ENCODE data around the gene CD6. TPM values are rescaled to one million over a fixed set of nuclear protein-coding genes. Genes with fewer than 3 reads are reported as not detected.

The CD6 gene
- total RNA-seq, 2 experiments from 2014 or later: 286 to 377 TPM

- Mint-ChIP-seq H3K27ac (peak overlapping the region; percentile 33), H3K27me3 (no peaks in the 10 kb centered on the region), H3K4me3 (no peak overlapping the region), H3K36me3 (ENCODE audit: low read depth) (peaks cover 75% of the 10 kb centered on the region), H3K4me1 (peaks cover 89% of the 10 kb centered on the region), H3K9me3 (ENCODE audit: low read depth) (no peaks in the 10 kb centered on the region)
- POLR2A ChIA-PET: no interaction called here
- intact Hi-C loops (cut with DNase I, micrococcal nuclease): no loop called here
- CTCF ChIA-PET: interaction anchor here (1.0 kb wide), 1 partner anchor 9 kb away, joined by 4 read pairs; no protein-coding TSS in a partner anchor
- DNase-seq (no peak), ATAC-seq (no peak)
These were observed 61.3 kb downstream of the CD6 start for GRCh38 chr11:61032824-61033223.

- ChIA-PET CTCF (interaction anchor here (1.0 kb wide), 1 partner anchor 9 kb away, joined by 4 read pairs; no protein-coding TSS in a partner anchor), POLR2A (no interaction called here)
- ATAC-seq (no peak), DNase-seq (peak; percentile 3)
- no peak overlapping the region for H3K27ac Mint-ChIP-seq
- H3K36me3 Mint-ChIP-seq (ENCODE audit: low read depth): peaks cover 71% of the 10 kb centered on the region
- H3K4me3 Mint-ChIP-seq: no peak overlapping the region
- no peaks in the 10 kb centered on the region for H3K27me3 Mint-ChIP-seq
- H3K4me1 Mint-ChIP-seq: peaks cover 89% of the 10 kb centered on the region
- H3K9me3 Mint-ChIP-seq (ENCODE audit: low read depth): no peaks in the 10 kb centered on the region
- intact Hi-C loops (cut with DNase I, micrococcal nuclease): no loop called here
These were observed 61.9 kb downstream of the CD6 start for GRCh38 chr11:61033417-61033816.

- CTCF ChIA-PET: no interaction called here
- Mint-ChIP-seq H3K36me3 (ENCODE audit: low read depth) (peaks cover 71% of the 10 kb centered on the region), H3K27me3 (no peaks in the 10 kb centered on the region), H3K4me3 (no peak overlapping the region), H3K4me1 (peaks cover 89% of the 10 kb centered on the region), H3K9me3 (ENCODE audit: low read depth) (no peaks in the 10 kb centered on the region), H3K27ac (no peak overlapping the region)
- POLR2A ChIA-PET: no interaction called here
- DNase-seq (peak; percentile 0), ATAC-seq (no peak)
- intact Hi-C loops (cut with DNase I, micrococcal nuclease): no loop called here
These were observed 62.6 kb downstream of the CD6 start for GRCh38 chr11:61034111-61034510.

- H3K4me1 Mint-ChIP-seq: peaks cover 86% of the 10 kb centered on the region
- DNase-seq (peak; percentile 26), ATAC-seq (no peak)
- H3K27me3 Mint-ChIP-seq: no peaks in the 10 kb centered on the region
- peak overlapping the region; percentile 30 for H3K4me3 Mint-ChIP-seq
- POLR2A ChIA-PET: no interaction called here
- CTCF ChIA-PET: no interaction called here
- peaks cover 70% of the 10 kb centered on the region for H3K36me3 Mint-ChIP-seq (ENCODE audit: low read depth)
- H3K9me3 Mint-ChIP-seq (ENCODE audit: low read depth): no peaks in the 10 kb centered on the region
- H3K27ac Mint-ChIP-seq: peak overlapping the region; percentile 90
- intact Hi-C loops (cut with DNase I, micrococcal nuclease): no loop called here
These were observed 63.4 kb downstream of the CD6 start for GRCh38 chr11:61034704-61035525.

GRCh38 chr11:61035526-61035835 is 64.0 kb downstream of the CD6 start:
- H3K36me3 Mint-ChIP-seq (ENCODE audit: low read depth): peaks cover 70% of the 10 kb centered on the region
- ChIA-PET CTCF (interaction anchor here (0.7 kb wide), 1 partner anchor 13 kb away, joined by 3 read pairs; no protein-coding TSS in a partner anchor), POLR2A (no interaction called here)
- H3K4me1 Mint-ChIP-seq: peaks cover 86% of the 10 kb centered on the region
- no peaks in the 10 kb centered on the region for H3K9me3 Mint-ChIP-seq (ENCODE audit: low read depth)
- ATAC-seq (no peak), DNase-seq (no peak)
- peak overlapping the region; percentile 30 for H3K4me3 Mint-ChIP-seq
- intact Hi-C loops (cut with DNase I, micrococcal nuclease): no loop called here
- H3K27me3 Mint-ChIP-seq: no peaks in the 10 kb centered on the region
- peak overlapping the region; percentile 90 for H3K27ac Mint-ChIP-seq

- H3K36me3 Mint-ChIP-seq (ENCODE audit: low read depth): peaks cover 67% of the 10 kb centered on the region
- H3K4me3 Mint-ChIP-seq: peak overlapping the region; percentile 51
- CTCF ChIA-PET: interaction anchor here (0.8 to 1.5 kb wide), 3 partner anchors 10 to 24 kb away, joined by 3 to 5 read pairs (median 3); no protein-coding TSS in a partner anchor
- no peaks in the 10 kb centered on the region for H3K9me3 Mint-ChIP-seq (ENCODE audit: low read depth)
- no peaks in the 10 kb centered on the region for H3K27me3 Mint-ChIP-seq
- peak overlapping the region; percentile 92 for H3K27ac Mint-ChIP-seq
- DNase-seq (no peak), ATAC-seq (peak; percentile 39)
- intact Hi-C loops (cut with DNase I, micrococcal nuclease): loop anchor here in 1 of 2 experiments (1.0 kb wide), 1 partner anchor 24 kb away; no protein-coding TSS in a partner anchor
- H3K4me1 Mint-ChIP-seq: peaks cover 92% of the 10 kb centered on the region
- POLR2A ChIA-PET: interaction anchor here (0.6 to 1.8 kb wide), 9 partner anchors 11 to 124 kb away, joined by 3 to 11 read pairs (median 4); partner anchors contain the start of gene TMEM109
These were observed 66.1 kb downstream of the CD6 start for GRCh38 chr11:61037441-61038093.

GRCh38 chr11:61039916-61040315 is 68.4 kb downstream of the CD6 start:
- peak overlapping the region; percentile 91 for H3K27ac Mint-ChIP-seq
- no peaks in the 10 kb centered on the region for H3K27me3 Mint-ChIP-seq
- DNase-seq (no peak), ATAC-seq (no peak)
- peaks cover 81% of the 10 kb centered on the region for H3K4me1 Mint-ChIP-seq
- ChIA-PET CTCF (interaction anchor here (0.8 to 1.3 kb wide), 6 partner anchors 14 to 90 kb away, joined by 3 to 5 read pairs (median 3); no protein-coding TSS in a partner anchor), POLR2A (interaction anchor here (0.7 to 4.3 kb wide), 5 partner anchors 10 to 72 kb away, joined by 3 to 40 read pairs (median 6); no protein-coding TSS in a partner anchor)
- H3K9me3 Mint-ChIP-seq (ENCODE audit: low read depth): no peaks in the 10 kb centered on the region
- peak overlapping the region; percentile 4 for H3K4me3 Mint-ChIP-seq
- peaks cover 58% of the 10 kb centered on the region for H3K36me3 Mint-ChIP-seq (ENCODE audit: low read depth)
- intact Hi-C loops (cut with DNase I, micrococcal nuclease): no loop called here

- H3K36me3 Mint-ChIP-seq (ENCODE audit: low read depth): peaks cover 54% of the 10 kb centered on the region
- peak overlapping the region; percentile 64 for H3K4me3 Mint-ChIP-seq
- intact Hi-C loops (cut with DNase I, micrococcal nuclease): loop anchor here (1.0 to 2.0 kb wide), 5 partner anchors 15 to 127 kb away; partner anchors contain the start of genes TMEM109 (in 1 of the 2) and VPS37C (in 1 of the 2)
- ChIA-PET CTCF (interaction anchor here (0.6 to 2.5 kb wide), 17 partner anchors 9 to 87 kb away, joined by 3 to 14 read pairs (median 4); partner anchors contain the start of gene CD6), POLR2A (interaction anchor here (0.6 to 4.3 kb wide), 29 partner anchors 11 to 320 kb away, joined by 3 to 40 read pairs (median 5); partner anchors contain the start of genes CYB561A3, PRPF19 and TMEM138)
- H3K4me1 Mint-ChIP-seq: peaks cover 72% of the 10 kb centered on the region
- no peaks in the 10 kb centered on the region for H3K9me3 Mint-ChIP-seq (ENCODE audit: low read depth)
- DNase-seq: peak; percentile 92
- no peaks in the 10 kb centered on the region for H3K27me3 Mint-ChIP-seq
- H3K27ac Mint-ChIP-seq: peak overlapping the region; percentile 91
- ATAC-seq: peak; percentile 94
These were observed 70.5 kb downstream of the CD6 start for GRCh38 chr11:61041755-61042518.

GRCh38 chr11:61042537-61042936 is 71.1 kb downstream of the CD6 start:
- POLR2A ChIA-PET: interaction anchor here (0.6 to 4.3 kb wide), 30 partner anchors 10 to 320 kb away, joined by 3 to 40 read pairs (median 5); partner anchors contain the start of genes CYB561A3, PRPF19 and TMEM138
- Mint-ChIP-seq H3K27me3 (no peaks in the 10 kb centered on the region), H3K9me3 (ENCODE audit: low read depth) (no peaks in the 10 kb centered on the region), H3K36me3 (ENCODE audit: low read depth) (peaks cover 53% of the 10 kb centered on the region), H3K4me1 (peaks cover 72% of the 10 kb centered on the region), H3K4me3 (peak overlapping the region; percentile 64), H3K27ac (peak overlapping the region; percentile 91)
- CTCF ChIA-PET: interaction anchor here (0.6 to 2.5 kb wide), 15 partner anchors 9 to 1603 kb away, joined by 3 to 14 read pairs (median 4); no protein-coding TSS in a partner anchor
- intact Hi-C loops (cut with DNase I, micrococcal nuclease): loop anchor here (1.0 to 2.0 kb wide), 5 partner anchors 16 to 128 kb away; partner anchors contain the start of genes TMEM109 (in 1 of the 2) and VPS37C (in 1 of the 2)
- ATAC-seq: peak; percentile 24
- no peak for DNase-seq

- CTCF ChIA-PET: interaction anchor here (0.6 to 2.5 kb wide), 11 partner anchors 8 to 1603 kb away, joined by 3 to 14 read pairs (median 5); no protein-coding TSS in a partner anchor
- Mint-ChIP-seq H3K4me1 (peaks cover 72% of the 10 kb centered on the region), H3K36me3 (ENCODE audit: low read depth) (peaks cover 54% of the 10 kb centered on the region), H3K9me3 (ENCODE audit: low read depth) (no peaks in the 10 kb centered on the region), H3K27ac (peak overlapping the region; percentile 91), H3K27me3 (no peaks in the 10 kb centered on the region), H3K4me3 (peak overlapping the region; percentile 64)
- POLR2A ChIA-PET: interaction anchor here (0.6 to 4.3 kb wide), 21 partner anchors 10 to 319 kb away, joined by 3 to 40 read pairs (median 6); partner anchors contain the start of genes CYB561A3 and TMEM138
- DNase-seq: peak; percentile 61
- intact Hi-C loops (cut with DNase I, micrococcal nuclease): loop anchor here (1.0 to 2.0 kb wide), 6 partner anchors 11 to 128 kb away; partner anchors contain the start of genes TMEM109 (in 1 of the 2) and VPS37C (in 1 of the 2)
- peak; percentile 28 for ATAC-seq
These were observed 71.6 kb downstream of the CD6 start for GRCh38 chr11:61042961-61043540.
